GM18517 (cell line): ENCODE measurements around the gene CHRNB2.
A peak's percentile ranks its signal among the peaks of the same experiment; 100 is the strongest.

ENCODE experiments used
- ATAC-seq: cut with Tn5 transposase; IDR thresholded peaks from one replicate; pipeline ENCODE4 v1.9.1; 2021; ENCODE audit warnings: mild to moderate bottlenecking, moderate library complexity; ENCODE audit not compliant: unreplicated experiment

CHRNB2 gene

DNA sequence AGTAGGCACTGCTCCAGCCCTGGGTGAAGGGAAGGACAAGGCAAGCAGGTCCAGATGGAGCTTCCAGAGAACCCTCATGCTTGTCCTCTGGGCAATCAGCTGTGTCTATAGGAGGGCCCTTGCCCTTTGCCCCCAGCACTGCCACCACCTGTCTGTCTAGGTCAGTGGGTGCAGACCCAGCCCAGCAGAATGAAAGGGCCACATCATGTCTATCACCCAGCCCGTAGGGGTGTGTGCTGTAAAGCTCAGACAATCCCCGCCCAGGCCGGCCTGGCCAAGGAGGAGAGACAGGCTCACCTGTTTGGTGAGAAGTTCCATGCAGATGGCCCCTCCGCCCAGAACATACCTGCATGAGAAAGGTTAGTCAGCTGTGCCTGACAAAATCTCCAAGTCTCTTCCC, 16.1 kb upstream of the CHRNB2 start:
- ATAC-seq: no peak

DNA sequence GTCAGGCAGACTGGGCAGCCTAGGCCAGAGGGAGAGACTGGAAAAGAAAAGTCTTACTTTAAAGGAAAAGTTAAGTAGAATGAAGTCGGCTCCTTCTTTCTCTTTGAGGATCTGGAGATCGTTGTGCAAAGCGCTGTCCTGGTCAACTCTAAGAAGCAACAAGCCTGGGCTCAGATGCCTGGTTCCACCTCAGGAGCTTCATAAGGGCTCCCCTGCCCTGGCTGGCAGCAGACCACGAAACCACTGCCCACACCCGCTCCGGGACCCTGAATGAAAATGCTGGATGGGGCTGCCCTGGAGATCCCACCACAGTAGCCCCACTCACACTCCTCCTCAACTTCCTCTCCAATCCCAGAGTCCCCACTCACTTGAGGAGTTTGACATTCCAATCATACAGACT, 15.5 kb upstream of the CHRNB2 start:
- no peak for ATAC-seq

DNA sequence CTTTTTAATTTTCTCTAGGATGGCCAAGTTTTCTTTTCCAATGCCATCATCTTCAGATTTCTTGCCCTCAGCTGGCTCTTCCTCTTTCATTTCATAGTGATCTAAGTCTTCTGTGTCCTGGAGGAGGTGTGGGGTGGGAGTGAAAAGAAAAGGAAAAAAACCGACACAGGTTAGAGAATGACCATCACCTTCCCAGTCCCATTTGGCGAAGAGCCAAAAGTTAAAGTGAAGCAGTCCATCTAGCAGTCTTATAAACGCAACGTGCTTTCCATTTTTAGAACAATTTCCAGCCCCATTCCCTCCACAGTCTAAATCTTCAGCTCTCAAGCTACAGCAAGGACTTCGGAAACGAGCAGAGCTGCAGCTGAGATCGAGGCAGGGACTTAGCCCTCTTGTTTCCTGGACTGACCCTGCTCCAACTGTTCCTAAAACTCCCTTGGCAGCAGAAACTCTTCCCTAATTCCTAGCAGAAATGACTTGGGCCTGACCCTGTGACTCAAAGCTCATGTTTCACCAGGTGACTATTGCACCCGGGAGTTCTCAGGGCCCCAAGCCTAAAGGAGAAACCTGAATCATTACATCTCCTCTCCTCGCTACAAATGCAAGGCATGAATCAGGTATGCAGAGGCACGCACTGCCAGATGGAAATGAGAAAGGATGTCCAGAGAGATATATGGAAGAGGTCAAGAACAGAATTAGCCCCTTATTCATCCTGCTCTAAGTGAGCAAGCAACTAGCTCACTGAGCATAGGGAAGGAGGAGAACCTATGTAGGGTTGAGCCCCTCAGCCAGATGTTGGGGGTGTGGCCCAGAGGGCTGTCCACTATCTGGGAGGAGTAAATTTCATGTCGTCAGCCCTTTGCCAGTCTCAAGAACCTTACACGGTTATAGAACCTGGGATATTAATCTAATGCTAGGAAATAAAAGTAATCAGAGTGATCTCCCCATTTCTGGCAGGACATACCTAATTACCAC, 14.2 kb upstream of the CHRNB2 start:
- no peak for ATAC-seq

DNA sequence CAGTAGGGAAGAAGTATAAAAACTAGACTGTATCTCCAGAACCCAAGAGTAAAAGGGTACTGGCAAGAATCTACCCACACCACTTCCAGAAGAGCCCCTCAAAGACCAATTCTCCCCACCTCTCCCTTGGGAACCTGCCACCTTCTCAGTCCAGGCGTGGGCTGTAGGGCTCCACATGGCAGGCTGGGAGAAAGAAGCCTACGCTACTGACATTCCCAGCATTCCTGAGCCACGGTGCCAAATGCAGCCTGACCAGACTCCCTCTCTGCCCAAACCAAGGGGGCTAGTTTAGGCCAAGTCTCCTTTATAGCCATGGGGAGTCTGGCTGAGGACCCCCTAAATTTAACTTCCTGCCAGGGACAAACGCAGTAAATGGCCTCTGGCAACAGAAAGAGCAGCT, 11.2 kb upstream of the CHRNB2 start:
- ATAC-seq: no peak

DNA sequence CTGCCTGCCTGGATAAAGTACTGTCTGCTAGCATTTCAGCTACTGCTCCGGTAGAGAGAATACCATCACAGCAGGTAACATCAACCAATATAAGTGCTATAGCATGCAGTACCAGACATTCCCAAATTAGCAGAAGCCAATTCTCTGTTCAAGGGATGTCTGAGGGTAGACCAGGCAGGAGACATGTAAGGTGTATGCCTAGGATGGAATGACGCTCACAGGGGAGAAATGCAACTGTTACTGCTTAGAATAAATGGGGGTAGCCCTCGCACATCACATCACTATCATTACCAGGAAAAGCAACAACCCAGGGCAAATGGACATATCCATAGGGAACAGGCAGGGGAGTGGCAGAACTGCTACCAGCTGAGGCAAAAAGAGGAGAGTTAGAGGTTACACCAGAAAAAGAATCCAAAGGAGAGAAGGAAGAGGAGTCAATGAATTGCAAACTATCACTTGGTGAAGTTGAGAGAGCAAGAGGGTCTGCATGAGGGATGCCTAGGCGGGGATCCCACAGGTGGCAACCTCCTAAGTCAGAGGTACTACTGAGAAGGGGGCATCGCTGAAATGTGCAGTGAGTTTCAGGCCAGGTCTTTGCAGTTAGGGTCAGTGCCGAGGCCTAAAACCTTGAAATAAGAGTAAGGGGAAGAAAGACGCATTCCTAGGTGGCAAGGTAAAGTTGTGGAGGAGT, 10.2 kb upstream of the CHRNB2 start:
- ATAC-seq: no peak

DNA sequence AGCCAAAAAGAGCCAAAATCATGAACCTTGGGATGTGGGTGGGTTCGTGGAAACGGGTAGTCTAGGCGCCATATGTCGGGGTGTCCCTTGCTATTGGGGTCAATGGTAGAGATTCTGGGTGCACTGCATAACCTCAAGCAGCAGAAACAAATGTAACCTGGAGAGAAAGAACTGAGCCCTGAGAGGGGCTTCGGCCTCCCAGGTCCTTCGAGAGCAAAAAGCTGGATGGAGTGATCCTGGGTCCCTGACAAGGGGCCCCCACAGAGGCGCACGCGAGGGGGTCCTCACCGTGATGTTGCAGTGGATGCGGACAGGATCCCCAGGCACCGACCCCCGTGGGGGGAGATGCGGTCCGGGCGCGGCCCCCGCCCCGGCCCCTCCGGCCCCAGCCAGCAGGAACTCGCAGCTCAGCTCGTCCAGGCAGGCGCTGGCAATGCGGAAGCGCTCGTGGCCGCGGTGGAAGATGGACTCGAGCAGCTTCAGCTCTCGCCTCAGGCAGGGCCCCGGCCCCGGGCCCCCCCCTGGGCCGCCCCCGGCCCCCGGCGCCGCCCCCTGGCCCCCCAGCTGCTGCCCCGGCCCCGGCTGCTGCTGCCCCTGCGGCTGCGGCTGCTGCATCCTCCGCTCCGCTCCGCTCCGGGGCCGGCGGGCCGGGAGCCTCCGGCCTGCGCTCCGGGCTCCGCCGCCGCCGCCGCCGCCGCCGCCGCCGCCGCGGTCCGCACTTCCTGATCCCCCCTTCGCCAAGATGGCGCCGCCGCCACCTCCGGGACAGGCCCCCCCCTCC, 9.4 kb upstream of the CHRNB2 start, which contains the start of gene UBE2Q1:
Gene UBE2Q1 (minus strand): TSS at position 724 of the 781 bp plus-strand sequence. CDS start 109 bp downstream, at position 615.
- ATAC-seq: no peak

DNA sequence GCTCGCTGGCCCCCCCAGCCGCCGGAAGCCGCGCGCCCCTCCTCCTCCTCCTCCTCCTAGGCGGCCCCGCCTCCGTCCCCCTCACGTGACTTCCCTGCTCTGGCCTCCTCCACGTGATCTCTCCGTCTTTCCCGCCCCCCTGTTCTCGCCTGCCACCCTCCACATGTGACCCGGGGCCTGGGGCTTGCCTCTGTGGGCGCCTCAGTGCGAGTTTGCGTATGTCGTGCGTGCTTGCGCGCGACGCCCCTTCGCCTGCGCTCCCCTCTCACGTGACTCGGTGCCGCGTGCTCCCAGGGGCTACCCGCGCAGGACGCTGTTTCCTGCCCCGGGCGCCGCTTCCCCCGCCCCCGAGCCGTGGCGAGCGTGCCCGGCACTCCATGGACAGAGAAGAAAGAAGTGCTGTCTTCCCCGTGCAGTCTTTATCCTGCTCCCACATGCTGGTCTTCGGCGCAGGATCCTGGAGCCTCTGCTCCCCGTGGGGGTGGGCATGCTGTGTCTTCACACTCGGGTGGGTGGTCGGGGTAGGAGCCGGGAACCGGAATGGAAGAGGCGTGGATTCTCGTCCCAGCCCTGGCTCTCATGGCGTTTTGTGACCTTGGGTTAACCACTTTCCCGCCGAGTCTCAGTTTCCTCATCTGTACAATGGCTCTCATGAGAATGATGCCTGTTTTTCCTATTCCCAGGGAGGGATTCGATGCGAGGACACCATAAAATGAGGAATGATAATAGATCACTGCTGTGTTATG, 8.7 kb upstream of the CHRNB2 start:
- ATAC-seq: peak; percentile 81

DNA sequence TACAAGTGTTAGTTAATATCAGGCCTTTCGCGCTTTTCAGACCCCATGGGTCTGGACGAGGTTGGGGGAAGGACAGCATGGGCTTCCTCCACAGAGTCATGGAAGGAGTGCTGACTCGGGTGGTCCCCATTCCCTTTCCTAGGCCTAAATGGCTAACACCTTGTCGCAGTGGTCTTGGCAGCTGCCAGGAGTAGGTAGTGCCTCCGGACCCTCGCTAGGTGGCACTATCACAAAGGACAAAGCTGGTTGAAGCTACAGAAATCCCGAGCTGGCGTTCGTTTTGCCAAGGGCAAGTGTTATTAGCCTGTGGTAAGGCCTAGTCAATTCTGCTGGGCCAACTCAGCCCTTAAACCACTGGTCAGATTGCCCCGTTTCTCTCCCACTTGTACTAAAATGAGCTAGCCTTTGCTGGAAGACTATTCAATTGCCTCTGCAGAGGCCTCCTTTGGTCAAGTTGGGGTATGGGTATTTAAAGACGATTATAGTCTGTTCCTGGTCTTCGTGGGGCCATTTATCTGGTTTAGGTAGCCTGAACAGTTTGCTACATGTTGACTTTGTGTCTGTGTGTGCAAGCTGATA, 8.0 kb upstream of the CHRNB2 start:
- peak; percentile 51 for ATAC-seq

DNA sequence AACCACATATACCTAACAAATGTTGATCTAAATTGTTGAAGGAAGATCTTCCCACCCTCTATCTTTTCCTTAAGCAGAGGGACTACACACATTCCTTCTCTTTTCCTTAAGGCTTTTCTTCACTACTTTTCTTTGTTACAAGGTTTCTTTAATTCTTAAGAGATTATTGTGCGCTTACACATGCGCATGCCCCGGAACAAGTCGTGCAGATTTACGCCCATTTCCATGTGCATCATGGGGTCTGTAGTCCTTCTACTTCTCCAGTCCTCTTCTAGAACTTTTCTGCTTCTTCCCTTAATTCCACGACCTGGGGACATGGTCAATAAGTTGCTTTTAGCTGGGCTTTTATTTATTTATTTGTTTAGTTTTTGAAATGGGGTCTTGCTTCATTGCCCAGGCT, 1.7 kb upstream of the CHRNB2 start:
- ATAC-seq: no peak

DNA sequence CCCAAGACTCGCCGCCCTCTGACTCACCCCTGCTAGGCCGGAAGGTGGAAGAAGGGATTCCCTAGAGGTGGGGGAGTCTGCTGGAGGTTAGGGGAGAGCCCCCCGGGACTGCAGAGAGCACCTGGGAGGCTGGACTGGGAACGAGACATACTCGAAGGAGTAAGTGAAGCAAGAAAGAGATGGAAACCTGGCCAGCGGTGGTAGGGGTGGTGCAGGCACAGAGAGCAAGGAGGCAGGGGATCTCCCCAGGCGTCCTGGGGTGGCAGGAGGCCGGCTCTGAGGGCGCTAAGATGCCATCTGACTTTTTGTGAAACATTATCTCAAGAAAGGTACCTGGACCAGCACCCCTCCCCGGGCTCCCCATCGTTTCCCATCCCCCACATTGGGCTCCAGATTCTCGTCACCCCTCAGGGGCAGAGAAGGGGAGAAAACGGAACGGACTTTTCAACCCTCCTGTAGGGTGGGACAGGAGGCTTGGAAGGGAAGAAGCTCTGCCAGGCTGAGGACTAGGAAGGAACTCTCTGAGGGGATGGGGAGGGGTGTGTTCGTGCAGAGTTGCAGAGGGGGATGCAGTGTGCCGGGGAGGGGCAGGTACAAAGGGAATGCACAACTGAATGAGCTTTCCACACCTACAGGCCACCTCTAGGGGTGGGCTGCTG, 708 bp downstream of the CHRNB2 start:
- no peak for ATAC-seq

DNA sequence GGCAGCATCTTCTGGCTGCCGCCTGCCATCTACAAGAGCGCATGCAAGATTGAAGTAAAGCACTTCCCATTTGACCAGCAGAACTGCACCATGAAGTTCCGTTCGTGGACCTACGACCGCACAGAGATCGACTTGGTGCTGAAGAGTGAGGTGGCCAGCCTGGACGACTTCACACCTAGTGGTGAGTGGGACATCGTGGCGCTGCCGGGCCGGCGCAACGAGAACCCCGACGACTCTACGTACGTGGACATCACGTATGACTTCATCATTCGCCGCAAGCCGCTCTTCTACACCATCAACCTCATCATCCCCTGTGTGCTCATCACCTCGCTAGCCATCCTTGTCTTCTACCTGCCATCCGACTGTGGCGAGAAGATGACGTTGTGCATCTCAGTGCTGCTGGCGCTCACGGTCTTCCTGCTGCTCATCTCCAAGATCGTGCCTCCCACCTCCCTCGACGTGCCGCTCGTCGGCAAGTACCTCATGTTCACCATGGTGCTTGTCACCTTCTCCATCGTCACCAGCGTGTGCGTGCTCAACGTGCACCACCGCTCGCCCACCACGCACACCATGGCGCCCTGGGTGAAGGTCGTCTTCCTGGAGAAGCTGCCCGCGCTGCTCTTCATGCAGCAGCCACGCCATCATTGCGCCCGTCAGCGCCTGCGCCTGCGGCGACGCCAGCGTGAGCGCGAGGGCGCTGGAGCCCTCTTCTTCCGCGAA, 3.8 kb downstream of the CHRNB2 start:
- no peak for ATAC-seq

DNA sequence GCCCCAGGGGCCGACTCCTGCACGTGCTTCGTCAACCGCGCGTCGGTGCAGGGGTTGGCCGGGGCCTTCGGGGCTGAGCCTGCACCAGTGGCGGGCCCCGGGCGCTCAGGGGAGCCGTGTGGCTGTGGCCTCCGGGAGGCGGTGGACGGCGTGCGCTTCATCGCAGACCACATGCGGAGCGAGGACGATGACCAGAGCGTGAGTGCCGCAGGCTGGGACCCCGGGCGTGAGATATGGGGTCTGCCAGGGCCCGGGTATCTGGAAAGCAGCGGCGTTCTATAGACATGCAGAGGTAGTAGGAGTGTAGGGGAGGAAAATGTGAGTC, 4.3 kb downstream of the CHRNB2 start:
- ATAC-seq: no peak

DNA sequence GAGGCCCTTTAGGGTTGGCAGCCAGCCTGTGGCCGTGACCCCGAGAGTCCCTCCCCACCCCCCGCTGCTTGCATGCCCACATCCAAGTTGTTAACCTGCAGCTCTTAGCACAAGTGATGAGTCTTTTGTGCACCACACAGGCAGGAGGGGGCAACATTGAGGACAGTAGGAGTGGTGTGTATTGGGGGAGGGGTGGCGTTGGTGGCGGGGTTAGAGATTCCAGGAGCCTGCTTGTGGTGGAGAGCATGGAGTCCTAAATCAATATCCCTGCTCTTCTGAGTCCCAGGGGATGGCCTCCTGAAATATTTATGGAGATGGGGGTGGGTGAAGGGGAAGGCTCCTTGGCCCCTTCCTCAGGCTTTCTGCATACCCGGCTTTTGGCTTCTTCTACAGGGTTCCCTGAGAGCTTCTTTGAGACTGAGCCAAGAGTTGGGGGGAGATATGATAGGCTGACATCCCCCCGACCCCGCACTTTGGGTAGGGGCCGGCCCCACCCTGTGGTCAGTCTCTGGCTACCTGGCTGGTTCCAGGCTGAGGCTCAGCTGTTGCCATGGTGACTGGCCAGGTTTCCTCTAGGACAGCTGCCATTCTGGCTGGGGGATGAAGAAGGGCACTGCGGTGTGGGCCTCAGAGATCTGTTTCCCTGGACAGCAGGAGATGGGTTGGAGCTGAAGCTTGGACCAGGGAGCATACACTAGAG, 5.0 kb downstream of the CHRNB2 start:
- ATAC-seq: no peak

DNA sequence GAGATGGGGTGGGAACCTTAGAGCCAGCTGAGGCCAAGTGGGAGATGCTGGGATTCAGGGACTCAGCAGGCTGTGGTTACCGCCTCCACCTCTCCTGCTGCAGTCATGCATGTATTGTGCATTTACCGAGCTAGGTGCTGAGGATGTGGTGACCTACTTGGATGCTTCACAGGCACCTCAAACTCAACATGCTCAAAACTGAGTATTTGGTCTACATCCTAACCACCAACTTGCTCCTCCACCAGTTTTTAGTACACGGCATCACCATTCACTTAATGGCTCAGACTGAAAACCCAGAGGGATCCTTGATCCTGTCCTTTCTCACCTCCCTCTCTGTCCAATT, 5.6 kb downstream of the CHRNB2 start:
- no peak for ATAC-seq

DNA sequence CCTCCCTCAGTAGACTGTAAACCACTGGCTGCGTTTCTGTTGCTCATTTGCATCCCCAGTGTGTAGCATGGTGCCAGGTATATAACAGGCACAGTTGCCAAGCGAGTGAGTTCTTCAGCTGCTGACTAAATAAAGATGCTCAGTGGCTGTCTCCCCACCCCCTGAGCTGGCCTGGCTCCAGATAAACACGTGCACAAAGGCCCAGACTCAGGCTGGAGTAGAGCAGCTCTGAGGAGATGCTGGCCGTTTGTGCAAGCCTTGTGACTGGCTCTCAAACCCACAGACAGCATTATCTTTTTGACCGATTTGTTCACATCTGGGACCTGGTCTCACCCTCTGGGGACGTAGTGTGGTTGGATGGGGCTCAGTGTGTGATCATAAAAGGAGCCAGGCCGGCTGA, 7.1 kb downstream of the CHRNB2 start:
- ATAC-seq: no peak

DNA sequence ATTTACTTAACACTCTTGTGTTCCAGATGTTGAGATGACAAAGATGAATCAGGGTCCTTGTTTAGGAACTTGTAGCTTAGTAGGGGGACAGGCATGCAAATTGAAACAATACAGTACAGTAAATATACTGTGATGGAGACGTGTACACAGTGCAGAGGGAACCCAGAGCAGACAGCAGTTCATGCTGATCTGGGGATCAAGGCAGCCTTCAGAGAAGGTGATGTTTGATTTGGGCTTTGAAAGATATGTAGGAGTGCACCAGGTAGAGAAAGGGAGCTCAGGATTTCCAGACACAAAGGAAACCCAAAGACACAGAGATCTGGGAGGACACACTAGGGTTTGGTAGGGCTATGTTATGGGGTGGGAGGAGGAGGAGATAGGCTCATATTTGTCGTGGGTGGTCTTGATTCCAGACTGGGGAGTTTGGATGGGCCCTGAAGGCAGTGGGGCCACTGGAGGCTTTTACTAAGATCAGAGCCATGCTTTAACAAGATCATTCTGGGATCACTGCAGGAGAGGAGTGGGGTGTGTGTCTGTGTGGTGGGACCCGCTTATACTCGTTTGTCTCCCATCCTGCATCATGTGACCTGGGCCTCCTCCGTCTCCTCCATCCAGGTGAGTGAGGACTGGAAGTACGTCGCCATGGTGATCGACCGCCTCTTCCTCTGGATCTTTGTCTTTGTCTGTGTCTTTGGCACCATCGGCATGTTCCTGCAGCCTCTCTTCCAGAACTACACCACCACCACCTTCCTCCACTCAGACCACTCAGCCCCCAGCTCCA, 7.8 kb downstream of the CHRNB2 start:
- ATAC-seq: no peak

DNA sequence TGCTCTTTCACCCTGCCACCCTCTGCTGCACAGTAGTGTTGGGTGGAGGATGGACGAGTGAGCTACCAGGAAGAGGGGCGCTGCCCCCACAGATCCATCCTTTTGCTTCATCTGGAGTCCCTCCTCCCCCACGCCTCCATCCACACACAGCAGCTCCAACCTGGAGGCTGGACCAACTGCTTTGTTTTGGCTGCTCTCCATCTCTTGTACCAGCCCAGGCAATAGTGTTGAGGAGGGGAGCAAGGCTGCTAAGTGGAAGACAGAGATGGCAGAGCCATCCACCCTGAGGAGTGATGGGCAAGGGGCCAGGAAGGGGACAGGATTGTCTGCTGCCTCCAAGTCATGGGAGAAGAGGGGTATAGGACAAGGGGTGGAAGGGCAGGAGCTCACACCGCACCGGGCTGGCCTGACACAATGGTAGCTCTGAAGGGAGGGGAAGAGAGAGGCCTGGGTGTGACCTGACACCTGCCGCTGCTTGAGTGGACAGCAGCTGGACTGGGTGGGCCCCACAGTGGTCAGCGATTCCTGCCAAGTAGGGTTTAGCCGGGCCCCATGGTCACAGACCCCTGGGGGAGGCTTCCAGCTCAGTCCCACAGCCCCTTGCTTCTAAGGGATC, 8.5 kb downstream of the CHRNB2 start:
- ATAC-seq: no peak
